GM10847 (cell line): Measurements from ENCODE around the gene MXD4.

Source experiments
- POLR2A ChIP-seq: IDR thresholded peaks from 2 replicates; pipeline ENCODE4 v1.6.1; 2011; ENCODE audit not compliant: insufficient read length; ENCODE audit errors: extremely low read depth

The MXD4 gene

DNA sequence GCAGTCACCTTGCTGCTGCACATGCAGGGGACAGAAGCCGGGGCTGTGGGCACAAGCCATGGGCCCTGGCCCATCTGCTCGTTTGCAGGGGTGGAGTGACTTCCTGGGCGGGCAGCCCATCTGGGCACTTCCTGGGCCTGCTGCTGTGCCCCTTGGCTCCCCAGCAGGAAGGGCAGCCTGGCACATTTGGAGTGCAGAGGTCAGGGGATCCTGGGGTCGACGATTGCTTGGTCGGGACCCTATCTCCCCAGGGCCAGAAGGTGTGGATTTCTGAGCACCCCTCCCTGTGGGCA lies 10.9 kb upstream of the MXD4 start:
- TF ChIP-seq POLR2A = no peak

DNA sequence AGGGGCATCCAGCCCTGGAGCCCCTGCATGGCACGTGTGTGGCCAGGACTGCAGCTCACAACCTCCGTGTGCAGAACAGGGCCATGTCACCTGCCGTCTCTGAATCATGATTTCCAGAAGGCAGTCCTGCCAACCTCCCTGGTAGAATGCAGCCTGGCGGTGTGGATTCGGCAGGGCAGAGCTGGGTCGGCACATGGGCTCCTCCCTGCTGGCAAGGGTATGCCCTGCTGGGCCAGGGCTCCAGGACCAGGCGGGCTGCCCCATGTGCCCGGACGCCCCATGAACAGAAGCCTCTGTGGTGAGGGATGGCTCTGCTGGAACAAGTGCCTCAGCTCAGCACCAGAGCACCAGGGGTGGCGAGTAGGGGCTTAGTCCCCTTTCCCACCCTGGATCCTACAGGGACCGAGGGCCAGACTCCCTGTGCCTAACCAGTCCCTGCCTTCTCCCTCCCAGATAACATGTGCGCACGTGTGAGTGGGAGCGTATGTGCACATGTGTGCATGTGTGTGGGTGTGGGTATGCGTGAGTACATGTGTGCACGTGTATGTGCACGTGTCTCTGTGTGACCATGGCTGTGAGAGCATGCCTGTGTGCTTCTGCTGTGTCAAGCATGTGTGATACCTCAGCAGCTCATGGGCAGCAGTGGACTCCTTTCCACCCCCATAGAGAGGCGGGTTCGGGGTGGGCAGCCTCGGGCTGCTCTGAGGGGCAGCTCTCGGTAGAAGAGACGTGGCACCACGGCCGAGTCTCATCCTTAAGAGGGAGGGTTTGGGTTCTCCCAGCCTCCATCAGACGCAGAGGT lies 10.3 kb upstream of the MXD4 start:
- no peak for TF ChIP-seq POLR2A

DNA sequence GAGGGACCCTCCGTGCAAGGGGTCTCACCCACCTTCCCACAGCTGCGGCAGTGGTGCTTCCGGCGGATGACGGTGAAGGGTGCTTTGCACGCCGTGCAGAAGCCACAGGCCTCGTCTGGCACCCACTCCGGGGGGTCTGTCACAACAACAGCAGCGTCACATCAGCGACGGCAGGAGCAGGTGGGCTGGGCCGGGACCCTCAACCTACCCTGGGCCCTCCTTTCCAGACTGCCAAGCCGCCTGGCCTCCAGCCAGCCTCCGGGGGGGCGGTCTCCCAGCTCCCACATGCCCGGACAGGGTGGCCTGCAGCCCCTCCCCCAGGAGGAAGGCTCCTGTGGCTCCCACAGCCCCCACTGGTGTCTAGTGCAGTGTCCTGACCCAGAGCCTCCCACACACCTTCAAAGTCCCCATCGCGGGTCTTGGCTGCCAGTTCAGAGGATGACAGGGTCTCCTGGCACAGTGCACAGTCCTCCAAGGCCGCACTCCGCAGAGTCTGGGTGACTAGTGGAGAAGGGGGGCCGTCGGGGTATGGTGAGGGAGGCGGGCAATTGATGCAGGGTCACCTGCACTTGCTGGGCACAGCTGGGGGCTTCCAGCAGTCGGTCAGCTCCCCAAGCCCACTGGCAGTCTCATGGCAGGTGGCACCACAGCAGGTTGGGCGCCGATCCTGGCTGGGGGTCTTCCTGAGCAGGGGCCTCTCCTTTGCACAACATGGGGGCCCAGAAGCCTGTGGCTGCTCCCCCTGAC lies 9.5 kb upstream of the MXD4 start:
- TF ChIP-seq POLR2A = no peak

DNA sequence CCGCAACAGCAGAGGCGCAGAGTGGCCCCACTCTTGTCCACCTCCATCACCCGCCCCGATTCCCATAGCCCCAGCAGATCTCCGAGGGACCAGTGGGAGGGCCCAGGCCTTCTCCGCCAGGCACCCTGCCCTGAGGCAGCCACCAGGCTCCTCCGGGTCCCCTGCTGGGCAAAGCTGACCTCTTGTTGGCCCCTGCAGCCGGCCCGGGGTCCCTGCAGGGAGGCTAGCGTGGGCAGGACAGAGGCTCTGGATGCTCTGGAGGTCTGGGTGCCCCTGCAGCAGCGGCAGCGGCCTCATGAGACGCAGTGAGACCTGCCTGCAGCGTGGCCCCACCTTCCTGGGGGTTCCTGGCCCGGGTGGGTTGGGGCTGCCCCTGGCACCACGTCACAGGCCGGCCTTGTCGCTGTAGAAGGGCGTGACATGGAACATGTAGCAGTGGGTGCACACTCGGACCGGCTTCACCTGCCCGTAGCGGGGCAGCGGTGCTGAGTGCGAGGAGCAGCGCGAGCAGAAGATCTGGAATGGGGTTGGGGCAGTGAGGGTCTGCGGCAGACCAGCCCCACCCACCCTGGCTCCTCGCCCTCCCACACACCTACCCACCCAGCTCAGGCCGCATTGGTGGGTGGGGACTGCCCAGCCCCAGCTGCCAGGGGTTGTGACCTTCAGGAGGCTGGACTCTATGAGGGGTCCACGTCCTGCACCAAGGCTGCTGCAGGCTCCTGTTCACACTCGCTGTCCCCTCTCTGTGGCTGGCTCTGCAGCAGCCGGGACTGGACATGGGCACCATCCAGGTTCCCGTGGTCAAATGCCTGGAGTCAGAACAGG lies 8.6 kb upstream of the MXD4 start:
- no peak for TF ChIP-seq POLR2A

DNA sequence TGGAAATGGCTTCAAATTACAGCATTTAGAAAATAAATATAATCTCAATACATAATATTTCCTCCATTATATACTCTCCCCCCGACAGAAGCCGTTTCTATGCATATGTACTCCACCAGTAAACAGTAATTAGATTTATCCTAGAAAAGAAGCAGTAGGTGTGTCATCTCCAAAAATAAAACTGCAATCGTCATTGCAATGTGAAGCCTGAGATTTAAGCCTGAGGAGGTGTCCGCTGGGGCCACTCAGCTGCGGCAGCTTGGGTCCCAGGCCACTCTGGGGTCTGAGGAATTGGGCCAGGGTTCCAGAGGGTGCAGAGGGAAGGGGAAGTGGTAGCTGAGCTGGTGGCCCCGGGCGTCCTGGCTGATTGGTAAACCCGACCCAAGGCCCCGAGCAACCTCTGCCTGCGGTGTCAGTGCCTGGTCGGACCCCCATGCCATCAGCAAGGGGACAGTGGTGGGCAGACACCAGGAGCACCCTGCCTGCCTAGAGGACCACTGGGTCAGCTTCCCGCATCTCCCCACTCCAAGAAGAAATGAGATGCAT lies 7.8 kb upstream of the MXD4 start:
- TF ChIP-seq POLR2A = no peak

DNA sequence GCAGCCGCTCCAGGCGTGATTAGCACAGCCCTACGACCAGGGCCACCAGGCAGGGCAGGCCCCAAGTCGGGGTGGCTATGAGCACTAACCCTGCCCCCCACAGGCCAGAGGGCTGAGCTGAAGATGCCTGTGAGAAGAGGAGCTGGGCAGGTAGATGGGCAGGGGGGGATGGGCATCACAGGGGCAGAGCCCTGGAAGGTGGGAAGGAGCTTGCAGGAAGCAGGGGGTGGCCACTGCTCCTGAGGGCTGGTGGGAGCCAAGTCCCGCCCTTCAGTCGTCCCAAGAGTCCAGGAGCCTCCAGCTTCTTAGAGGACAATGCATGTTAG lies 7.3 kb upstream of the MXD4 start:
- TF ChIP-seq POLR2A = no peak

DNA sequence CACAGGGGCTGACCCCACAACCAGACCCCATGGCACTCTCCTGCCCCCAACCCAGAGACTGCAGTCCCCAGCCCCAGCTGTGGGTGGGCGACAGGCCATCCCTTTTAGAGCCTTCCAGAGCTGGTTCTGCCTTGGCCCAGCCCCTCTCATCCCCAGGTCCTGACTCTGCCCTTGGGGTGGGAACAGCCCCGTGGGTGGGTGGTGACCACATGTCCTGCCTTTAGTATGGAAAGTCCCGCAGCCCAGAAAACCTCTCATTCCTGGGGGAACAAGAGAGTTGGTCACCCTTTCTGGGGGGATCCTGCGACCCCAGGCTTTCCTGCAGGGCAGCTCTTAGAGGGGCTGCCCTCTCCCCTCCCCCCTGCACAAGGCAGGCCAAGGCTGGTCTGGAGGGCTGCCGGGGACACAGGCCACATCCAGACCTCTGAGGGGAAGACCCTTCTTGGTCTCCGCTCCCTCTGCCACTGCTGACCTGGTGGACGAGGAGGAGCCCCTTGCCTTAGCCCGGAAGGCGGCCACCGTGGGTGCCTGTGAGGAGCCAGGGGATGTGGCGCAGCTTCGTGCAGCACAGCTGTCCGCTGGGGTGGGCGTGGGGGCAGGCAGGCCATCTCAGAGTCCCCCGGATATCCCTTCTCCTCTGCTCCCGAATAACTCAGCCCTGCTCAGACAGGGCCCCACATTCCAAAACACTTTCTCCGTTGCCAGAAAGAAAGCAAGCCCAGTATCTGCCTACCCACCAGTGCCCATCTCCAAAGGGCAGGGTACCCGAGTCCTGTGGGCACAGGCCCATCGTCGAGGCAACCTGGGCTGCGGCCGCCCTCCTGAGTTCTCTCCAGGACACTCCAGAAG lies 6.7 kb upstream of the MXD4 start:
- no peak for TF ChIP-seq POLR2A

DNA sequence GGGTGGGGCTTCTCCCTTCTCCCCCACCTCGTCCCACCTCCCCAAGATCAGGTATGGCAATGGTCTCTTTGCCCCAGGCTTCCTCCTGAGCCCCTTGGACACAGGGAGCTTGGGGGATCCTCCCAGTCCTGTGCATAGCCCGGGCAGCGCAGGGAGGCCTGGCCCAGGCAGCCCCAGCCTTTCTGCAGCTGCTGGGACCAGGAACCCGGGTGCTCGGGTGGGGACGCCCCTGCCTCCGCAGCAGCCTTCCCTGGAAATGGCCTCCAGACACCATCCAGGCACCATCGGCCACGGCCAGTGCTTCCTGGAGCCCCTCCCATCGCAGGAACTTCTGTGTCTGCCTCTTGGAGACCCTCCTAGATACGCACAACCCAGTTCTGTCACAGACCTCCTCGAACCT lies 5.9 kb upstream of the MXD4 start:
- TF ChIP-seq POLR2A = no peak

DNA sequence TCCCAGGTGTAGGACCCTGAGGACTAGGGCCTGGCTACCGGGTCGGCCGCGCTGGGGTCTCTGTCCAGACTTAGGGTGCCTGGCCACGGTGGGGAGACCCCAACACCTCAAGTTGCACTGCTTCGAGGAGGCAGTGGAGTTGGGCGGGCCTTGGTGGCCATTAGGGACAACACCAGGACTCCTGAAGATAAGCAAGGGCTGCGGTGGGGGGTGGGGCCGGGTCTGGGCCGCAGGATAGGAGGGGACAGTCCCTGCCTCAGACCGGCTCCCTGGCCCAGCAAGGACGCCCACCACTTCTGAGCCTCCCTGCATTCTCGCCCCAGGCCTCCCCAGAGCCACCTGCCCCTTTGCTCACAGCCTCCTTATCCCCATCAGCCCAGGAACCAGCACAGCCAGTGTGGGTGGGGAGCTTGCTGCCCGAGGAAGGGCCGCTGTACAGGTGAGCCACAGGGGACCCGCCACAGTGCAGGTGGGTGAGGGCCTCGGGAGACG lies 5.5 kb upstream of the MXD4 start:
- TF ChIP-seq POLR2A = no peak

DNA sequence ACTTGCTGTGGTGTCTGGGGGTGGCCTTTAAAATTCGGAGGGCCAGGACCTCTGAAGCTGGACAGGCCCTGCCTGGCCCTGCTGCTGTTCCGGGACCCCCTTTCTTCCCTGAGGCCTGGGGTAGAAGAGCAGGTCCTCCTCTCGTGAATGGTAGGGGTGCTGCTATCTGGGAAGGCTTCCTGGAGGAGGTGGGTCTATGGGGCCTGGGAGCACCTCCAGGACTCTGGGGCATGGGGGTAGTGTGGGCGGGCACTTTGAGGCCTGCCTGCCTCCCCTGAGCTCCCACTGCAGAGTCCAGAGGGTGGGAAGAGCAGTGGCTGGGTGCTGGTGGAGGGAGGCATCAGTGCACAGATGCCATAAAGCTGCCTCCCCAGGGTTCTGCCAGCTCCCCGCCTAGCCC lies 4.9 kb upstream of the MXD4 start:
- TF ChIP-seq POLR2A = no peak

DNA sequence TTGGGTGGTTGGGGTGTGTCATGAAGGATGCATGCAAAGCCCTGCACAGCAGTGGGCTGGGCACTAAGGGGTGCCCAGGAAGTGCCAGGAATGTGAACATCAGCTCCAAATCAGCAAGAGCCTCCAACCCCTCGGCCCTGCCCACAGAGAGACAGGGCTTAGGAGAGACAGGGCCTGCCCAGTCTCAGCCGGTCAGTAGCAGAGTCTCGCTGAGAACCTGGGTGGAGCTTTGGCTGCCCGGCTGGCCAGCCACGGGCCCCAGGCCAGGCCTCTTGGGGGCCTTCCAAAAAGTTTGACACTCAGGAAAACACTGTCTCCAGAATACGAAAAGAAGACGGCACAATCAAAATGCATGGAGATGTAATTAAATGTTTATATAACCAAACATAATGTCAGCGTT lies 4.3 kb upstream of the MXD4 start:
- no peak for TF ChIP-seq POLR2A

DNA sequence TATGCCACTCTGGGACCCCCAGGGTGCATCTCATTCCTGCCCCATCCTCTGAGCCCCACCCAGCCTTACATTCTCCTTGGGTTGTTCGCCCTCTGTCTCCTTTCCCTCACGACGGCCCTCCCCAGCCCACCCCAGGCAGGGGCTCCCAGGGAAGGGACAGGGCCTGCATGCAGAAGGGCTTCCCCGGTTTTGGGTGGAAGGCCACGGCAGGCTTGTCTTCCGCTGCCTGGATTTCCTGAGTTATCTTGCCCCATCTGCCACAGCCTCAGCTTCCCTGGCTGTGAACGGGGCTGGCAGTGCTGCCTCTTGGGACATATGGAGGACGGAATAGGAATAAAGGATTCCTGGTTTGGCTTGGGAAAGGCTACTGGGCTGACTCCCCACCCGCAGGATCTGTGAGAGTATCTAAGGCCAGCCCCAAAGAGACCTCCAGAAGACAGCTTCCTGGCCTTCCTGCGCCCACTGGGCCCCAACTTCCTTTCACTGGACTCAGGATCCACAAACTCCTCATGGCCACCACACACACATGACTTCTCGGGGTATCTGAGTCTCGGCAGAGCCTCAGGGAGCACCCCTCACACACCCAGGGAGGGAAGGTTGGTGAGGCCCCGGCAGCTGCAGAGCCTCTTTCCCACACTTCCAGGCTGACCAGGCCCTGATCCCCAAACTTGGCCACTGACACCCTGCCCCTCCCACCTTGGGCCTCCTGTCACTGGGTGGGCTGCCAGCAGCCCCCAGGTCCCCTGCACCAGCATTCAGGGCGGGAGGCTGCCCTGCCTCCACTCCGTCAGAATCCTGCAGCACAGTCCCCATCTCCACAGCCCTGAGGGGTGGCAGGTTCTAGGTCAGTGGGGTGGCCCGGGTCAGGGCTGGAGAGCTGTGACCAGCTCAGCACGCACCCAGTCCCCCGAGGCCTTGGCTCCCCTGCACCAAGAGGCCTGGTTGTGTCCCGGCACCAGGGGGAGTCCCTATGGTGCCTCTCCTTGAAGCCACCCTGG lies 3.5 kb upstream of the MXD4 start:
- TF ChIP-seq POLR2A = no peak

DNA sequence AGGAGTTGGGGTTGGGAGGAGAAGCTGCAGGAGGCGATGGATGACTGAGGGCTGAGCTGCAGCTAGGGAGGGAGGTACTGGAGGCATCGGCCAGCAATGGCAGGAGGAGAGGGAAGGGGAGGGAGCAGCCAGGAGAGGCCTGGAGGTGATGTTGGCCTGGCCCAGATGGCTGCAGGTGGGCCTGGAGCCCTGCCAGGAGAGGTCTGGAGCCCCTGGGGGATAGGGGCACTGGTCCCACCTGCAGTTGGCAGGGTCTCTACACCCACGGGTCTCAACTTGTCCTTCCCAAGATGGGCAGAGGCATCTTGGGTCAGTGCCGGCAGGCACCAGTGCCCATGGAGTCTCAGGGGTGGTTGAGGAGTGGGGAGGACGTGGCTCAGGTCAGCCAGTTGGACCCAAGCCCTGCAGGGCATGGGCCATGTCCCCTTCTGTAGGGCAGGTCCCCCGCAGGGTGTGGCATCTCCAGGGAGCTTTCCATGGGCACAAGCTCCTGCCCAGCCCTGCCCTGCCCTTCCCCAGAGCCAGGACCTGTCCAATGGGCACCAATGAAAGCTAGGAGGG lies 2.7 kb upstream of the MXD4 start:
- no peak for TF ChIP-seq POLR2A

DNA sequence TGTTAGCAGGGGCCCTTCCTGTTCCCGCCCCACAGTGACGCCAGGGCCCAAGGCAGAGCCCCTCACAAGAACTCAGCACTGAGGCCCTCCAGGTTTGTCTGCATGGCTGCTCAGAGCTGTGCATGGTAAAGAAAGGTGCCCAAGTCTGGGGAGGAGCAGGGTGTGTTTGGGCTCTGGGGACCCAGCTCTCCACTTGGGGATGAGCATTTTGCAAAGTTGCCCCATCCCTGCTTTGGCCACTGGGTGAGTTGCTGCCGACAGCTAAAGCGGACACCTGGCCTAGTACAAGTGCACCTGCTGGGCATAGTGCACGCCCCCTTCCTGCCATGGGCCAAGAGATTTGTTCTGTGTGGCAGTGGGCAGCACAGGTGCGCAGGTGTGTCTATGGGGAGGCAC lies 2.0 kb upstream of the MXD4 start:
- no peak for TF ChIP-seq POLR2A

DNA sequence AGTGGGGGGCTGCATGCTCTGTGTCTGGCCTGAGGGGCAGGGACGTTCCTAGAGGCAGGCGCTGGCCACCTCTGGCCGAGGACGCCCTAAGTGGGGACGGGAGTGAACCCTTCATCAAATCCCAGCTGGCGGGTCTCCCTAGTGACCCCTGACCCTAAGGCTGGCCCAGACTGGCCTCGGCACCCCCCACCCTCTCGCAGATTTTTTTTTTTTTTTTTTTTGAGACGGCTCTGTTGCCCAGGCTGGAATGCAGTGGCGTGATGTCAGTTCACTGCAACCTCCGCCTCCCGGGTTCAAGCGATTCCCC lies 988 bp upstream of the MXD4 start:
- no peak for TF ChIP-seq POLR2A
